ENCODE results near the gene RNASE11.
"Not testable (repeated sequence)": the region's sequence is repeated elsewhere in the genome, so short reads cannot be mapped to it uniquely, and the experiment has no call there.

The RNASE11 gene

GRCh38 chr14:20587489-20588154 is at the start of gene RNASE11:
RNASE11 (minus strand) TSS chr14:20588001.
- no peak for DNase-seq

- peak; percentile 80 for DNase-seq
These were observed 45.3 kb upstream of the RNASE11 start for GRCh38 chr14:20632831-20633691.

GRCh38 chr14:20632448-20632830 is 44.6 kb upstream of the RNASE11 start:
- no peak for DNase-seq

- DNase-seq = no peak
These were observed 44.1 kb upstream of the RNASE11 start for GRCh38 chr14:20631880-20632389.

GRCh38 chr14:20631023-20631879 is 43.5 kb upstream of the RNASE11 start:
- peak; percentile 54 for DNase-seq

GRCh38 chr14:20630340-20631022 is 42.7 kb upstream of the RNASE11 start:
- peak; percentile 54 for DNase-seq

GRCh38 chr14:20628063-20628854 is 40.5 kb upstream of the RNASE11 start:
- no peak for DNase-seq

GRCh38 chr14:20627346-20628027 is 39.7 kb upstream of the RNASE11 start:
- no peak for DNase-seq

- DNase-seq = no peak
These were observed 38.5 kb upstream of the RNASE11 start for GRCh38 chr14:20626274-20626673.

GRCh38 chr14:20624495-20625070 is 36.8 kb upstream of the RNASE11 start:
- peak; percentile 82 for DNase-seq

- peak; percentile 70 for DNase-seq
These were observed 36.0 kb upstream of the RNASE11 start for GRCh38 chr14:20623798-20624197.

- peak; percentile 21 for DNase-seq
These were observed 35.1 kb upstream of the RNASE11 start for GRCh38 chr14:20622816-20623291.

GRCh38 chr14:20620798-20621478 is 33.1 kb upstream of the RNASE11 start:
- no peak for DNase-seq

- not testable (repeated sequence) for DNase-seq
These were observed 31.9 kb upstream of the RNASE11 start for GRCh38 chr14:20619688-20620087.

GRCh38 chr14:20618271-20618749 is 30.5 kb upstream of the RNASE11 start:
- DNase-seq = peak; percentile 41

GRCh38 chr14:20617138-20618003 is 29.6 kb upstream of the RNASE11 start:
- DNase-seq = no peak

- DNase-seq = no peak
These were observed 28.2 kb upstream of the RNASE11 start for GRCh38 chr14:20615996-20616395.

- DNase-seq = no peak
These were observed 26.4 kb upstream of the RNASE11 start for GRCh38 chr14:20614038-20614840.
